IMR-90 (cell line): Measurements from ENCODE around the gene H2BK1. TPM values are rescaled to one million over a fixed set of nuclear protein-coding genes. Genes with fewer than 3 reads are reported as not detected.

Source experiments
- ATAC-seq: fragments of 200-7000 bp; cut with Tn5 transposase; 2 replicates; pipeline ENCODE4 v1.9.1; 2020; ENCODE audit warnings: low read depth, mild to moderate bottlenecking, moderate library complexity
- BruUV-seq: library from RNA; stranded (reverse); fragments of 400-500 nt; replicated peaks from 2 replicates; lab custom pipeline; 2021; lab: Mats Ljungman, UMichigan
- CTCF ChIA-PET: fragments of 300-600 bp; formaldehyde crosslinking; extraction: SDS; loops from one replicate; lab custom pipeline; 2021; ENCODE audit warnings: antibody characterized with exemption; lab: Yijun Ruan, JAX
- POLR2A ChIA-PET: fragments of 300-600 bp; sonication (Branson Sonifier 250); formaldehyde crosslinking; loops from one replicate; lab custom pipeline; 2022; ENCODE audit warnings: antibody characterized with exemption; ENCODE audit not compliant: unreplicated experiment; lab: Charles Lee
- DNase-seq: peaks from one replicate; pipeline ENCODE4 v3.0.0; 2013
- H2AFZ ChIP-seq: replicated peaks from 2 replicates; pipeline ENCODE3; 2013; ENCODE audit warnings: low read length, mild to moderate bottlenecking; ENCODE audit not compliant: poor library complexity
- H2AK5ac ChIP-seq: 2 replicates; pipeline ENCODE4 v1.6.1; 2013; ENCODE audit warnings: low read depth, low read length, inconsistent platforms
- H2AK9ac ChIP-seq: replicated peaks from 2 replicates; pipeline ENCODE3; 2013; ENCODE audit warnings: mild to moderate bottlenecking, low read depth, low read length, moderate library complexity; ENCODE audit not compliant: poor library complexity
- H2BK120ac ChIP-seq: 2 replicates; pipeline ENCODE4 v1.6.1; 2013; ENCODE audit warnings: low read depth, low read length, inconsistent platforms
- H2BK15ac ChIP-seq: 3 replicates; pipeline ENCODE4 v1.6.1; 2013; ENCODE audit warnings: low read depth, low read length, inconsistent platforms
- H2BK20ac ChIP-seq: 2 replicates; pipeline ENCODE4 v1.6.1; 2013; ENCODE audit warnings: low read depth, mild to moderate bottlenecking, inconsistent platforms, low read length, moderate library complexity
- H2BK5ac ChIP-seq: 2 replicates; pipeline ENCODE4 v1.6.1; 2013; ENCODE audit warnings: mild to moderate bottlenecking, low read depth, low read length, inconsistent platforms; ENCODE audit not compliant: poor library complexity, severe bottlenecking
- H3K14ac ChIP-seq: replicated peaks from 2 replicates; pipeline ENCODE4 v1.6.1; 2013; ENCODE audit warnings: low read depth, low read length, inconsistent platforms
- H3K18ac ChIP-seq: 2 replicates; pipeline ENCODE4 v1.6.1; 2013; ENCODE audit warnings: low read depth, low read length, control low read depth
- H3K23ac ChIP-seq: 2 replicates; pipeline ENCODE4 v1.6.1; 2013; ENCODE audit warnings: low read depth, low read length, inconsistent platforms
- H3K27ac ChIP-seq: 2 replicates; pipeline ENCODE4 v1.5.1; 2013; ENCODE audit warnings: mild to moderate bottlenecking, control low read depth, low read length; ENCODE audit not compliant: insufficient read depth
- H3K27me3 ChIP-seq: 2 replicates; pipeline ENCODE4 v1.6.1; 2013; ENCODE audit warnings: low read length; ENCODE audit not compliant: control insufficient read depth, insufficient read depth
- H3K36me3 ChIP-seq: 2 replicates; pipeline ENCODE4 v1.6.1; 2013; ENCODE audit warnings: low read length, mixed read lengths; ENCODE audit not compliant: control insufficient read depth, insufficient read depth
- H3K4ac ChIP-seq: 2 replicates; pipeline ENCODE4 v1.6.1; 2013; ENCODE audit warnings: low read depth, low read length, inconsistent platforms
- H3K4me1 ChIP-seq: 2 replicates; pipeline ENCODE4 v1.6.1; 2013; ENCODE audit warnings: low read length, mixed read lengths; ENCODE audit not compliant: control insufficient read depth, insufficient read depth
- H3K4me2 ChIP-seq: 2 replicates; pipeline ENCODE4 v1.6.1; 2013; ENCODE audit warnings: low read depth, mild to moderate bottlenecking, control low read depth, low read length, moderate library complexity
- H3K4me3 ChIP-seq: 2 replicates; pipeline ENCODE4 v1.5.1; 2013; ENCODE audit warnings: low read depth, mild to moderate bottlenecking, control low read depth, low read length, moderate library complexity; ENCODE audit not compliant: insufficient read depth
- H3K56ac ChIP-seq: 2 replicates; pipeline ENCODE4 v1.6.1; 2013; ENCODE audit warnings: low read length, inconsistent platforms; ENCODE audit not compliant: insufficient read depth; ENCODE audit errors: extremely low read depth
- H3K79me1 ChIP-seq, 2 experiments: 2 replicates each; pipeline ENCODE4 v1.6.1; 2013; ENCODE audit warnings: low read length in 2 of 2, inconsistent platforms in 1 of 2, low read depth in 1 of 2
- H3K9ac ChIP-seq: 2 replicates; pipeline ENCODE4 v1.6.1; 2013; ENCODE audit warnings: low read depth, low read length, control low read depth
- H3K9me1 ChIP-seq: 2 replicates; pipeline ENCODE4 v1.6.1; 2013; ENCODE audit warnings: low read length, inconsistent platforms; ENCODE audit not compliant: insufficient read depth
- H3K9me3 ChIP-seq: 2 replicates; pipeline ENCODE4 v1.6.1; 2013; ENCODE audit warnings: low read length; ENCODE audit not compliant: control insufficient read depth, insufficient read depth
- H4K20me1 ChIP-seq: 2 replicates; pipeline ENCODE4 v1.6.1; 2013; ENCODE audit warnings: low read length, inconsistent platforms; ENCODE audit not compliant: insufficient read depth
- H4K5ac ChIP-seq: 2 replicates; pipeline ENCODE4 v1.6.1; 2013; ENCODE audit warnings: mild to moderate bottlenecking, low read depth, low read length, control low read depth
- H4K8ac ChIP-seq, 2 experiments: 2 replicates each; pipeline ENCODE4 v1.6.1; 2013; ENCODE audit warnings: low read depth in 2 of 2, low read length in 2 of 2, control low read depth in 1 of 2, inconsistent platforms in 1 of 2
- H4K91ac ChIP-seq: 2 replicates; pipeline ENCODE4 v1.6.1; 2013; ENCODE audit warnings: low read depth, low read length, inconsistent platforms; ENCODE audit not compliant: insufficient read depth
- BHLHE40 ChIP-seq: fragments of 150-350 bp; IDR thresholded peaks from 2 replicates; pipeline ENCODE4 v1.6.1; 2016; ENCODE audit warnings: mild to moderate bottlenecking, low read depth, low read length
- ELK1 ChIP-seq: fragments of 150-350 bp; IDR thresholded peaks from 2 replicates; pipeline ENCODE4 v1.6.1; 2016; ENCODE audit warnings: low read depth, mild to moderate bottlenecking, low read length, moderate library complexity, borderline replicate concordance
- MXI1 ChIP-seq: IDR thresholded peaks from 2 replicates; pipeline ENCODE4 v1.6.1; 2012; ENCODE audit warnings: low read depth, mild to moderate bottlenecking, low read length, moderate library complexity, borderline replicate concordance
- POLR2A ChIP-seq: IDR thresholded peaks from 2 replicates; pipeline ENCODE4 v1.6.1; 2012; ENCODE audit warnings: mild to moderate bottlenecking, low read depth, low read length
- WGBS, 2 experiments: methylation state at CpG; one replicate each; pipeline versions ENCODE4 v1.1.5 to v1.1.7; 2013; ENCODE audit warnings: missing lambda C conversion rate in 2 of 2; ENCODE audit not compliant: insufficient read length in 1 of 2; ENCODE audit errors: extremely low coverage in 2 of 2; 5-methylcytosine and 5-hydroxymethylcytosine counted together
- dilution Hi-C: fragments of 300-500 bp; cut with HindIII; formaldehyde crosslinking; loops from one replicate; pipeline ENCODE4 v1.14.3; 2018; ENCODE audit warnings: low sequenced_read_pairs; ENCODE audit not compliant: unreplicated experiment
- in situ Hi-C: fragments of 300-500 bp; cut with MboI; formaldehyde crosslinking; loops from 3 replicates; pipeline ENCODE4 v1.14.3; 2019; ENCODE audit warnings: low sequenced_read_pairs, inconsistent platforms, mixed read lengths
- intact Hi-C: fragments of 100-400 bp; cut with micrococcal nuclease; formaldehyde crosslinking; loops from 2 replicates; pipeline ENCODE4 v1.10.0; 2022
- polyA plus RNA-seq, 3 experiments: library from polyadenylated mRNA; depleted of rRNA; stranded (reverse); fragments of >200 nt; gene quantifications; 2 replicates each; pipeline ENCODE4 v1.2.3, GENCODE V29; 2012; ENCODE audit warnings: low replicate concordance in 1 of 3
- total RNA-seq: library from RNA; depleted of rRNA; stranded (reverse); fragments of >200 nt; gene quantifications from 2 replicates; pipeline ENCODE4 v1.2.3, GENCODE V29; 2012

The H2BK1 gene
- total and polyA plus RNA-seq, 2 of the 4 experiments (the other 2 are of a cell fraction) = not detected

- Histone ChIP-seq H3K4ac (peak overlapping the region; percentile 93), H4K8ac (peak overlapping the region; percentile 95 to 99), H3K36me3 (no peaks in the 10 kb centered on the region), H3K9ac (peak overlapping the region; percentile 80), H3K4me1 (peaks cover 46% of the 10 kb centered on the region), H3K23ac (peak overlapping the region; percentile 83), H3K27ac (peak overlapping the region; percentile 93), H4K91ac (peak overlapping the region; percentile 81), H3K79me1 (peaks cover 6 to 68% of the 10 kb centered on the region in 2 experiments; a peak in 3 of 4 replicates), H4K5ac (peak overlapping the region; percentile 62), H2AK9ac (peak overlapping the region; percentile 95), H2BK20ac (peak overlapping the region; percentile 40; the same call in 1 of the 2 replicates), H3K9me1 (peaks cover 14% of the 10 kb centered on the region), H2BK120ac (peak overlapping the region; percentile 86), H2AK5ac (peak overlapping the region; percentile 96), H3K27me3 (no peaks in the 10 kb centered on the region), H2BK15ac (peak overlapping the region; percentile 87; the same call in 2 of the 3 replicates), H4K20me1 (peaks cover under 1% of the 10 kb centered on the region), H3K4me3 (peak overlapping the region; percentile 34), H3K18ac (peak overlapping the region; percentile 49), H3K14ac (peak overlapping the region; percentile 77), H3K4me2 (peak overlapping the region; percentile 43), H2AFZ (peak overlapping the region; percentile 99), H3K56ac (peak overlapping the region; percentile 71), H3K9me3 (no peaks in the 10 kb centered on the region), H2BK5ac (peak overlapping the region; percentile 91)
- no TSS peak for BruUV-seq
- WGBS, 2 experiments = 3% methylated on average over 19 of the region's 45 CpGs; no CpG with 5 or more reads in 1 of the 2 experiments
- POLR2A ChIA-PET = no interaction called here
- ATAC-seq = peak; percentile 8
- TF ChIP-seq ELK1 = no peak
- peak; percentile 50; the same call in 1 of the 2 replicates for TF ChIP-seq POLR2A
- TF ChIP-seq MXI1 = peak; percentile 69; the same call in 1 of the 2 replicates
- 0 out of 2 replicates have a peak, but pooled peaks have one; percentile 8 for TF ChIP-seq BHLHE40
- dilution Hi-C loops = no loop called here
- CTCF ChIA-PET = no interaction called here
- intact Hi-C loops = no loop called here
- in situ Hi-C loops = no loop called here
- peak; percentile 59 for DNase-seq
These were observed 38.9 kb upstream of the H2BK1 start for GRCh38 chr7:151249034-151249731.
